HG02623 (cell line): Measurements from ENCODE around the gene CNTD1.
"Not testable (repeated sequence)": the region's sequence is repeated elsewhere in the genome, so short reads cannot be mapped to it uniquely, and the experiment has no call there.

Experiments
- ATAC-seq: cut with Tn5 transposase; IDR thresholded peaks from one replicate; pipeline ENCODE4 v1.9.1; 2021; ENCODE audit warnings: moderate library complexity; ENCODE audit not compliant: unreplicated experiment

The CNTD1 gene

GRCh38 chr17:42844761-42845555 is 46.3 kb downstream of the CNTD1 start:
- no peak for ATAC-seq

DNA sequence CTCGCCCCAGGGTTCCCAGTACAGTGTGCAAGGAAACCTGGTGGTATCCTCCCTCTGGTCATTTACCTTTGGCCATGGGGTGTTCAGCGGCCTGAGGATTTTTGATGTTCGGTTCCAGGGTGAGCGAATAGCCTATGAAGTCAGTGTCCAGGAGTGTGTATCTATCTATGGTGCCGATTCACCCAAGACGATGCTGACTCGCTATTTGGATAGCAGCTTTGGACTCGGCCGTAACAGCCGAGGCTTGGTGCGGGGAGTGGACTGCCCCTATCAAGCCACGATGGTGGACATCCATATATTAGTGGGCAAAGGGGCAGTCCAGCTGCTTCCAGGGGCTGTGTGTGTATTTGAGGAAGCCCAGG is 46.9 kb downstream of the CNTD1 start:
- no peak for ATAC-seq

GRCh38 chr17:42845918-42846593 is 47.4 kb downstream of the CNTD1 start:
- ATAC-seq = no peak

GRCh38 chr17:42846594-42847280 is 48.1 kb downstream of the CNTD1 start:
- ATAC-seq = no peak

GRCh38 chr17:42848093-42848492 is 49.4 kb downstream of the CNTD1 start:
- no peak for ATAC-seq

GRCh38 chr17:42849031-42849430 is 50.4 kb downstream of the CNTD1 start:
- no peak for ATAC-seq

GRCh38 chr17:42849451-42850181 is 51.0 kb downstream of the CNTD1 start:
- no peak for ATAC-seq

- no peak for ATAC-seq
Observed at GRCh38 chr17:42850954-42851353, 52.3 kb downstream of the CNTD1 start, which contains the start of gene AOC3. AOC3 (plus strand) TSS chr17:42851199; CDS start chr17:42851344, 145 bp downstream.

GRCh38 chr17:42851371-42852240 is 52.9 kb downstream of the CNTD1 start:
- not testable (repeated sequence) for ATAC-seq

DNA sequence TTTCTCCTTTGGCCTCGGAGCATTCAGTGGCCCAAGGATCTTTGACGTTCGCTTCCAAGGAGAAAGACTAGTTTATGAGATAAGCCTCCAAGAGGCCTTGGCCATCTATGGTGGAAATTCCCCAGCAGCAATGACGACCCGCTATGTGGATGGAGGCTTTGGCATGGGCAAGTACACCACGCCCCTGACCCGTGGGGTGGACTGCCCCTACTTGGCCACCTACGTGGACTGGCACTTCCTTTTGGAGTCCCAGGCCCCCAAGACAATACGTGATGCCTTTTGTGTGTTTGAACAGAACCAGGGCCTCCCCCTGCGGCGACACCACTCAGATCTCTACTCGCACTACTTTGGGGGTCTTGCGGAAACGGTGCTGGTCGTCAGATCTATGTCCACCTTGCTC is 53.7 kb downstream of the CNTD1 start:
- ATAC-seq = no peak

DNA sequence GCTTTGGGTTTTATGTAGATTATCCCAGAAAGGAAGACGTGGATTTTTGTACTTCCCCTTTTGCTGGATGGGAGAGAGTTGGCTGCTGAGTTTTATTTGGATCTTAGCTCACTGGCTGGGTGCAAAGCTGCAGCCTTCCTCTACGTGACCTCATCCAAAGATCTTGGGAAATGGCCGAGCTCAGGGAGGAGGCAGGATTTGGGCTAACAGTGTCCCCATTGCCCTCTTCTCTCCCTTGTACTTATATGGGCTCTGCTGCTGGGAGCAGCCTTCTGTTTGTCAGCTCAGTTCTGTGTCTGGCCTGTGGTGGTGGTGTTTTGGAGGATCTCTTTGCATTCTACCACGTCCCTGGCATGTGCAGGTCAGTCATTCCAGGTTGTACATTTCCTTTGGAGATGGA is 54.3 kb downstream of the CNTD1 start:
- ATAC-seq = no peak

GRCh38 chr17:42853597-42853967 is 54.9 kb downstream of the CNTD1 start:
- no peak for ATAC-seq

- ATAC-seq = no peak
Observed at GRCh38 chr17:42853968-42854790, 55.5 kb downstream of the CNTD1 start.

DNA sequence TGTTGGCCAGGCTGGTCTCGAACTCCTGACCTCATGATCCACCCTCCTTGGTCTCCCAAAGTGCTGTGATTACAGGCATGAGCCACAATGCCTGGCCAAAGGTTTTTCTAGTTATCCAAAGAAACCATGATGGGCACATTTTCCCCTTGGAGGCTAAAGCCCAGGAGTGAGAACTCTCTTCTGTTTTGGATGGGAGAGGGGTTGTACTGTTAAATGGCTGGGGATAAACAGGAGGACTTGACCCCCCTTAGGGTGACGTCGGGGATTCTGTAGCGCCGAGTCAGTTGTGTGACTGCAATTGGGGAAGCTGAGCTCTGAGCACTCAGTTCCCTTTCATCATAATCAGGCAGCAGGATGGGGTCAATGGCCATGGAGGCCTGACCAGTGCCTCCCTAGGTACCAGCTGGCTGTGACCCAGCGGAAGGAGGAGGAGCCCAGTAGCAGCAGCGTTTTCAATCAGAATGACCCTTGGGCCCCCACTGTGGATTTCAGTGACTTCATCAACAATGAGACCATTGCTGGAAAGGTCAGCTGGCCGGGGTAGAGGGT is 56.5 kb downstream of the CNTD1 start:
- ATAC-seq = no peak

DNA sequence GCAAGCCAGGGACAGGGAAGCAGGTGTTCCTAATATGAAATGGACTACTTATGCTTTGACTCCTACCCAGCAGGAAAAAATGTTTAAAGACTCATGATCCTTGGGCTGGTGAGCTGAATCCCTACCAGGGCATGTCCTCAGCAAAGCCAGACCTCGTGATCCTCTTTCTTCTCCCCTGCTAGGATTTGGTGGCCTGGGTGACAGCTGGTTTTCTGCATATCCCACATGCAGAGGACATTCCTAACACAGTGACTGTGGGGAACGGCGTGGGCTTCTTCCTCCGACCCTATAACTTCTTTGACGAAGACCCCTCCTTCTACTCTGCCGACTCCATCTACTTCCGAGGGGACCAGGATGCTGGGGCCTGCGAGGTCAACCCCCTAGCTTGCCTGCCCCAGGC is 57.4 kb downstream of the CNTD1 start:
- not testable (repeated sequence) for ATAC-seq

DNA sequence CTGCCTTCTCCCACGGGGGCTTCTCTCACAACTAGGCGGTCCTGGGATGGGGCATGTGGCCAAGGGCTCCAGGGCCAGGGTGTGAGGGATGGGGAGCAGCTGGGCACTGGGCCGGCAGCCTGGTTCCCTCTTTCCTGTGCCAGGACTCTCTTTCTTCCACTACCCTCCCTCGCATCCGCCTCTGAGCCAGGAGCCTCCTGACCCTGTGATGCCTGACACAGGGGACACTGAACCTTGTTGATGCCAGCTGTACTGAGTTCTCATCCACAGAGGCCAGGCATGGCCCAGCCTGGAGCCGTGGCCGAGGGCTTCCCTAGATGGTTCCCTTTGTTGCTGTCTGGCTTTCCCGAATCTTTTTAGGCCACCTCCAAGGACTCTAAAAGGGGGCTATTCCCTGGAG is 57.9 kb downstream of the CNTD1 start:
- not testable (repeated sequence) for ATAC-seq

DNA sequence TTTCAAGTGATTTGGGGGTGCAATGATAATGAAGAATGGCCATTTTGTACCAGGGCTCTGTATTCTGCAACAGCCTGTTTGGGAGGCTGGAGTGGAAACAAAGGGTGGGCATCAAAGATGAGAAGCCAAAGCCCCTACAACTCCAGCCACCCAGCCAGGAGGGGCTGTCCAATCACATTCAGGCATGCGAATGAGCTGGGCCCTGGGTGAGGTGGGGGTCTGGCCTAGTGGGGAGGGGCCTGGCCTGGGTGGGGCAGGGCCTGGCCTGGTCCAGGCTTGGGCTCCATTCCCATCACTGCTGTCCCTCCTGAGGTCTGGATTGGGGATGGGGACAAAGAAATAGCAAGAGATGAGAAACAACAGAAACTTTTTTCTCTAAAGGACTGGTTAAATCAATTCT is 58.7 kb downstream of the CNTD1 start:
- no peak for ATAC-seq
